HL-60 (cell line): ENCODE results near the gene GPR84.

ENCODE experiments used
- CTCF ChIP-seq: IDR thresholded peaks from one replicate; pipeline ENCODE4 v1.5.1; 2011; ENCODE audit warnings: low read length, control low read depth, inconsistent platforms; ENCODE audit not compliant: insufficient read depth
- GABPA ChIP-seq: IDR thresholded peaks from 2 replicates; pipeline ENCODE4 v1.6.1; 2012; ENCODE audit warnings: low read depth
- POLR2AphosphoS5 ChIP-seq: IDR thresholded peaks from 2 replicates; pipeline ENCODE4 v1.6.1; 2012; ENCODE audit warnings: low read depth
- REST ChIP-seq: IDR thresholded peaks from 2 replicates; pipeline ENCODE4 v1.6.1; 2012; ENCODE audit warnings: low read depth; ENCODE audit not compliant: insufficient replicate concordance
- SPI1 ChIP-seq: IDR thresholded peaks from 2 replicates; pipeline ENCODE4 v1.6.1; 2012; ENCODE audit warnings: low read depth, mild to moderate bottlenecking, borderline replicate concordance

GRCh38 chr12:54329759-54330158, 34.5 kb downstream of the GPR84 start:
- no peak for TF ChIP-seq CTCF
- no peak for TF ChIP-seq REST
- no peak for TF ChIP-seq POLR2AphosphoS5
- no peak for TF ChIP-seq SPI1
- TF ChIP-seq GABPA = no peak
